NCI-H510A treated with DMSO at 0.1 percent for 48 hours (cell line): ENCODE results near the gene MBD6.

Source experiments
- DNase-seq: peaks from one replicate; lab custom pipeline; 2025; lab: John Stamatoyannopoulos, UW

MBD6 gene

DNA sequence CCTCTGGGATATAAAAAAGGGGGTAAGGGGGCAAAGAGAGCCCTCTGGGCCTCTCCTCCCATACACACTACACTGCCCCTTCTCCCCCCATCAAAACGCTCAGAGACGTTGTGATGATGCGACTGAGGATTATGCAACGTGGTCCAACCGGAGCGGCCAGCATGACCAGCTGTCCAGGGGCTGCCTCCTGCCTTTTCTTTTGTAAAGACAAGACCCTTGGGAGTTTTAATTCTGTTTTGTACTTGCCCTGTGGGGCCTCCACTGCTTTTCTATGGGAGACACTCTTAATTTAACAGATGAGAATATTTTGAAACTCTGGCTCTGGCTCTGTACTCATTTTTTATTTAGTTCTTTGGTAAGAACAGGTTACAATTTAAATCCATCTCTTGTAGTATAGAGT lies 7.2 kb downstream of the MBD6 start:
- no peak for DNase-seq

DNA sequence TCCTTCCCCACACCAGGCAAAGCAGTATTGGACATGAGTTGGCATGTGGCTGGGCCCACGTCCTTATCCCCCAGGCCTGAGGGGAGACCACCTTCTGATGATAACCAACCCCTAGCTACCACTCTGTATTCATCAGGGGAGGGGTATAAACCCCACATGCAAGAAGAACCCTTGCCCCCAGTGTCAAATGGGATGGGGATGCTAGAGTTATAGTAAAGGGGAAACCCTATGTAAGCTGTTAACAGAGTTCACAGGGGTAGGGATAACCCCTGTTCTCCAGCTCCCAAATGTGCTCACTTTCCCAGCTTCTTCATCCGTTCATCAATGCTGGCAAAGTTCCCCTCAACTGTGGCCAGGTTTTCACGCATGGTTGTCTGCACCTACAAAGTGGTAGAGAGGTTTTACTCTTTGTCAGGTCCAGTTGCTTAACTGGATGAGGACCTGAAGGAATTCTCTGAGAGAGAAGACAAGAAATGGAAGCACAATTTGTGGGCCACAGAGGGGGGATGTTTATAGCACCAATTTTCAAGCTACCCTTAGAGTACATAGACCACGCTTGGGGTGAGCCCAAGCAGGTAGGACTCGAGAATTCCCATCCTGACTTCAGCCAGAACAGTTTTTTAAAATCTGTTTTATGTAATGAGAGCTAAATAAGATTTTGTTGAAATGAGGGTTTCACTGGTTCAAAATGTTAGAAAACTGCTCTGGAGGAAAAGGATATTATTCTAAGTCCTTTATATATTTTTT lies 7.9 kb downstream of the MBD6 start:
- no peak for DNase-seq

DNA sequence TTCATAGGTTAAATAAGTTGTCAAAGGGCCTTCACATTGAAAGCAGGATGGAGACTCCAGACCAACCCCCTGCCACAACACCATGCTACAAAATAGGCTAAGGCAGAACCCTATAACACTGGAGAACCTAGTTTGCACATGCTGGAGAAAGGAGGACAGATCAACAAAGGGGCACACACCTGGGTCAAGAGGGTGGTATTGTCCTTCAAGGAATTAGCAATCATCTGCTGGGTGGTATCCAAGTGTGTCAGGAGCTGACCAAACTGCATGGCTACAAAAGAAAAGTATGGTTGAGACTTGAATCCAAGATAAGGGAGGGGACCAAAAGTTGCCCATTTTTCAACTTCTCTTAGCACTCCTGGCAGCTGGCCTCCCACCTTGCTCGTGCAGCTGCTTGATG lies 9.2 kb downstream of the MBD6 start:
- DNase-seq, result no peak

DNA sequence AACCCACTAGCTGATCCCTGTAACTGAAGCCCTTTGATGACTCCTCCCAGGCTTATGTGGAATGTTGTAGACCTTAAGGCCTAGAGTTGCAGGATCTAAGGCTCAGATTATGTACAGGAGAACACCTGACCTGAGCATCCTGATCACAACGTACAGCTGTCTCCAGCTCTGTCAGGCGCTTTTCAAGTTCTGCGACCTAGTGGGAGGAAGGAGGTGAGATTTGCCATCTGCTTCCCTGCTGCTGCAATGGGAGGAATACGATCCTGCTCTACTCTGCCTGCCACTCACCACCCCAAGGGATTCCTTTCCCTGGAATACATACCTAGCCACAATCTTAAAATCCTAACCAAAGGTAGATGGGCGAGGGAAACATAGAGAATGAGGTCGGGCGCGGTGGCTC lies 10.5 kb downstream of the MBD6 start:
- DNase-seq, result no peak

DNA sequence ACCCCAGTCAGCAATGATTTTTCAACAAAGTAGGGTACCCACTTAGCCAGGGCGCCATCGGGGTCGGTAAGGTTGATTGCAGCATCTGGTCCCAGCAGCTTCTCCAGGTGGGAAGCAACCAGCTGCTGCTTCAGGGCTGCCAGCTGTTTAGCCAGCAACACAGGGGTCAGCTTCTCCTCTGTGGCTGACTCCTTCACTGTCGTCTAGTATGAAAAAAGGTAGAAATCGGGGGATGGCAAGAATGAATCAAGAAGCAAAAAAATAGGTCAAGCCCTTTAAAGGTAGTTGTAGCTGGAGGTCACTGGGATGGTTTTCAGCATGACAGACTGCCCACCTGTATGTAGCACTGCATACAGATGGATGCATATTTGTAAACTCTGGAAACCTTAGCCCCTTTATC lies 11.6 kb downstream of the MBD6 start:
- DNase-seq, result no peak

DNA sequence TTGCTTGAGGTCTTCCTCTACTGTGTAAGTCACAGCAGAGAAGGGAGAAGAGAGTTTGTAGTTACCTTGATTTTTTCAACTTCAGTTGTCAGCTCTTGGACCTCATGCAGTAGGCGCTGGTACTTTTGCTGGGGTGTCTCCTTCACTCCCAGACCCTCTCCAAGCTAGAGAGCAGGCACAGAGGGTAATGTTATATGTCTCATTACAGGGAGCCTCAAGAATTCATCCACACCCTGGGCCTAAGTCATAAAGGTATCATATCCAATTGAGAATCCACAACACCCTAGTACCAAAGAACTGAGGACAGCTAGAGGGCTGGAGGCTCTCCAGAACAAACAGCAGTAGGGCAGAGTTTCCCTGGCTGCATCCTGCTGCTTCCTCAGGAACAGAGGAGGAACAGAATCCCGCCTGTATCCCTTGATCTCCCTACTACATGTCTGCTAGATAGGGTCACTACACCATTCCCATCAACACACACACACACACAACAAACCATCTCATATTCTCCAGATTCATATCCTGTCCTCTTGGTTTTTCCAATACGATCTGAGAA lies 12.4 kb downstream of the MBD6 start:
- no peak for DNase-seq

DNA sequence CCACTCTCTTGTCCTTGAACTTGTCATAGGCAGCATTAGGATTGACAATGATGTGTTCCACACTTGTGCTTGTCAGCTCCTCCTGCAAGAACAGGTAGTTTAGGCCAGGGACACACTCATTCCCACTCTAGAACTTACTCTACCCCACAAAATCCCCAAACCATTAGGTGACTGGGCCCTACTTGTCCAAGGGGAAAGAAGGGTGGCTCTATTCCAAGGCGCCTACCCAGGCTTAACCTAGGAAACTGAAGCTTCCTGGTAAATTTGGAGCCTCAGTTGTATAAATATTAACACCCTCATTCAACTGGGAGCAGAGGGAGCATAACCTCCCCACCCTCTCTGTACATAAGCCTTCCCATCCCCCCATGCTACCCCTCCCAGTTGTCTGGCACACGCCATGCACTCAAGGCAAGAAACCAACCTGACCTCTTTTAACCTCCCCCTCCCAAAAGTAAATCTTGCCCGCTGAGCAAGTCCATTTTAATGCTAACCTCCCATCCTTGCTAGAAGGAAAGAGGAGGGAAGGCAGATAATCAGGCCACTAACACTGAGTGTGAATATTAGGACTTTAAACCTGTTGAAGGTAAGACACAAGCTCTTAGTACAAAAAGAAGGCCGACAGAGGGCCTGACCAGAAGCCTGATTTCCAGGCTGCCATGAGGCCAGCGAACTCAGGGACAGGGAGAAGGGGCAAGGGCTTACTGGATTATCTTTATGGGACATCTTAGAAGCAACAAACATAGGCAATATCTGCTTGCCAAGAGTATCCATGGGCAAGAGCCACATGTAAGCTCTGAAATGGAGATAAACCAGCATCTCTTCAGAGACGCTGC lies 13.4 kb downstream of the MBD6 start:
- no peak for DNase-seq

DNA sequence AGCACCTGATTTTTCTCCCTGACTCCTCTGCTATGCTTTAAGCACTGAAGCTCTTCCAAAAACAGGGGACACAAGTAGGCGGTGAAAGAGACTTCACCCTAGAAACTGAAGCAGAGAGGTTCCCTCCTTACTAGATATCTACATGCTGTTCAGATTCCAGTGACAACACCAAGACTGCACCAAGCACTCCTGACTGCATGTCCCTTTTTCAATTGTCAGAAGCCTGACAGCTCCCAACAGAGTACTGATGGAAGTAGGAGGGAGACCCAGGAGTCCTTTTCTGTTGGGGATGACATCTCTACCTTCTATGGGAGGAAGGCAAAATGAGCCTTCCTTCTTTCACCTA lies 13.9 kb downstream of the MBD6 start:
- no peak for DNase-seq

DNA sequence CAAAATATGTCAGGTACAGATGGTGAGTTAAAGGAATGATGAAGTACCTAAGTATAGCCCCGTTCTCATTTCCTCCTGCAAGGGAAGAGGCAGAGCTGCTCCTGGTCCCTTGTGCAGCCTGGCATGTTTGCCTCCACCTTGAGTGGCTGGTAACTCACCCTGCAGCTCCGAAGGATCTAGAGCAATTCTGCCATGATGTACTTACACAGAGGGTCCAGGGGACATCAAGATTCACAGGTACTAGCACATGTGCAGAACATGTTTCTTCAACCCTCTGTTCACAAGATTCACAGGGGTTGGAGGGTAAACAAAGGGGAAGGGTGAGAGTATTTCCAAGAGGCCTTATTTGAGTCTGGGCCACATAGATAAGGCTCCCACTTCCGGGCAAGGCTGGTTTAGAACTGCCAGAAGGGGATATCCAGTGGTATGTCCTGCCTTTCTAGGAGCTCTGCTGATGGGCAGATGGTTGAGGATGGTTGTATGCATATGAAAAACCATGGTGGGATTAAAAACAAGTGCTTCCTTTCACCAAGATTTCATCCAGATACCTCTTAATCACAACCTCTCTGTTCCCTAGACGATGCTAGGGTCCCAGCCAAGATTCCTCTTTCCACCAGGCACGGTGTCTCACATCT lies 16.6 kb downstream of the MBD6 start:
- DNase-seq, result no peak

DNA sequence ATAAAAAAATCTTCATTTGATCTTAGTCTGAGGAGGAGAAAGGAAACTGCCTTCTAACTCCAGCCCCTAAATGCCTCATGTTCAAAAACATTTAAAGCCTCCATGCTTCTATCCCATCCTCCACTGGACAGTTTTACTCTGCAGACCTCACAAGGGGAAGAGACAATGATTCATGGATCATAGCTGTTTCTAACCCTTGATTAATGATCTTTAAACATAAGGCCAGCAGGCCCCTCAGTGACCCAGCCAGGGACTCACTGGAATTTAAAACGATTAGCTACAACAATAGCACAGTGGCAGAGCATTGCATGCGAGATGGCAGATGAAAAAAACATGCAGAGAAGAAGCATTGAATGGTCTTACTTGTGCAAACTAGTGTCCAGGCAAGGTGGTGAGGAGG lies 18.4 kb downstream of the MBD6 start:
- no peak for DNase-seq

DNA sequence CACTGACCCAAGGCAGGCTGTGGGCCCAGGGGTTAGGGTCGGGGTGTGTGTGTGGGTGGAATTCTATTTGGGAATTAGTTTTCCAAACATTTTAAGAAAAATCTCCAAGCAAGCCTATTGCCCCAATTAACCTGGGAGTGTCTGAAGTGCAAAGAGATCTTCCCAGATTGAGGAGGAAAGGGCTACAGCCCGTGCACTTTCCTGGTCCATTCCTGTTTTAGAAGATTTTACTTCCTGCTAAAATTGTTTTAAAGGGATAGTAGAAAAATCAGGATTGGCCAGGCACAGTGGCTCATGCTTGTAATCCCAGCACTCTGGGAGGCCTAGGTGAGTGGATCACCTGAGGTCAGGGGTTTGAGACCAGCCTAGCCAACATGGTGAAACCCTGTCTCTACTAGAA lies 19.1 kb downstream of the MBD6 start:
- no peak for DNase-seq

DNA sequence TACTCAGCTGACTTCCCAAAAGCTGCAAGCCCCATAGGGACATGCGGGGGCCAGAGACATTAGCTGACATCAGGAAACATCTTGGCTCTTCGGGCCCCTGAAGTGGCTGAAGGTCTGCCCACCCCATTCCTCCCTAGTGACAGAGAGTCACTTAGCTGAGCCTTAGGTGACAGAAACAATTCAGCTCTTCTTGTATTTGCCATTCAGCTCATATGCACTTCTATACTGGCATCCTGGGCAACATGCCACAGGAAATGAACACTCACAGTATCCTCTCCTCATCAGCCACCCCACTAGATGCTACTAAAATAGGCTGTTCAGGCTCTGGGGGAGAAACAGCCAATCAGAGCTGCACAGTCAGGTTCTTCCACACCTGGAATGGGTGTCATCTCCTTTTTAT lies 21.0 kb downstream of the MBD6 start:
- peak; percentile 69 for DNase-seq

DNA sequence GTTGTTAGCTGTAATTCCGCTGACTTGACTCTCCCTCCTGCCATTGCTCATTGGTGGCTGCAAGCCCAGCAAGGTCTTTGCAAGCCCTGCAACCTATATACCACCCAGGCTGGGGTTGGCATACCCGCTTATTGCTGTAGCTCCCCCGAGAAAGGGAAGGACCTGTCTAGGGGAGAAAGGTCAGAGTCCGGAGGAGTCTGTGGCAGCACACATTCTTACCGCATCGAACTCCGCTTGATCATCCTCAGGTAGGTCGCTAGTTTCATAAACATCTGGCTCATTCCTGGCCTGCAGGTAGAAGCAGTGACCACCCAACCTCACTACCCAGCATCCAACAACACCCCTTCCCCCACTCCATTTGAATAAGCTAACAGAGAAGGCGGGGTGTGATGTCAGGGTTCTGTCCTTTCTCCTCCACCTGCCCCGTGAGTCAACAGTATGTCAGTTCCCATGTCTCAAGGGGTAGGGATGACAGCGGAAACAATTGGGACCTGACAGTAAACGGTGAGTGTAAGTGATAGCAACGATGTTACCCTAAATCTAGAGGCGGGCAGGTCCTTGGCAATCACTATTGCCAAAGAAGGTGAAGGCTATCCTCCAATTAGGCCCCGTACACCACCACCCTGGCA lies 23.3 kb downstream of the MBD6 start:
- DNase-seq, result peak; percentile 18

DNA sequence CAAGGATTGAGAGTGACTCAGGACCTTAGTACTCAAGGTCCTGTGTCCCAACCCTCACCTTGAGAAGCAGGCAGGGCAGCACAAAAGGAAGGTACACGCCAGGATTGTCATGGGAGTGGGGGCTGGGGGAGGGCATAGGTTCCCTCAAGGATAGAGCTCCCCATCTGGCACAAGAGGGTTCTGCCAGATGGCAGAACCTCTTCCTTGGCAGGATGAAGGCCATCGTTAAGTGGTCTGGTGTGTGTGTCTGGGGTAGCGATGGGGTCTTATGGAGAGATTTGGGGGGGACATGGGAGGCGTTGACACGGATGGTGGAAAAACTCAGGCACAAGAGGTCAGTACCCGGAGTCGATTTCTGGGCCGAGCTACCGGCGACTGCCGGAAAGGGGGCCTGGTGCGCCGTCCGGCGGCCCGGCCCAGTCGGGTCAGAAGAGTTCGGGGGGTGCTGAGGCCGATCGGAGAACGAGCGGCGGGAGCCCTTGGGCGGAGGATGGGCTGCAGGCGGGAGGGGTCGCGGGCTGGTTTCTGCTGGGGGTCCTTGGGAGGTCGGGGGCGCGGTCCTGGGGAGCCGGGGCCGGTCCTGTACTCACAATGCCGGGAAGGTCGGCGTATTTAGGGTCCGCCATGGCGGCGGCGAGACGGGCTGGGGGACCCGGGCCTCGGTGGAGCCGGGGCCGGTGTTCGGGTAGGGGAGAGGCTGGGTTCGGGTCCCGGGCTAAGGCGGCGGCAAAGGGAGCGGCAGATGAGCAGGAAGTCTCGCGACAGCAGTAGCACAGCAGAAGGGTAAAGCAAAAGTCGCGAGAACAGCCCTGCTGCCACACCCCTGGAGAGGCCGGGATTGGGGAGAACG lies 24.0 kb downstream of the MBD6 start, which contains the start of gene DCTN2:
TSS of gene DCTN2 (minus strand) at position 755 of the 850 bp plus-strand sequence. CDS start at position 626, 129 bp downstream.
- peak; percentile 99 for DNase-seq

DNA sequence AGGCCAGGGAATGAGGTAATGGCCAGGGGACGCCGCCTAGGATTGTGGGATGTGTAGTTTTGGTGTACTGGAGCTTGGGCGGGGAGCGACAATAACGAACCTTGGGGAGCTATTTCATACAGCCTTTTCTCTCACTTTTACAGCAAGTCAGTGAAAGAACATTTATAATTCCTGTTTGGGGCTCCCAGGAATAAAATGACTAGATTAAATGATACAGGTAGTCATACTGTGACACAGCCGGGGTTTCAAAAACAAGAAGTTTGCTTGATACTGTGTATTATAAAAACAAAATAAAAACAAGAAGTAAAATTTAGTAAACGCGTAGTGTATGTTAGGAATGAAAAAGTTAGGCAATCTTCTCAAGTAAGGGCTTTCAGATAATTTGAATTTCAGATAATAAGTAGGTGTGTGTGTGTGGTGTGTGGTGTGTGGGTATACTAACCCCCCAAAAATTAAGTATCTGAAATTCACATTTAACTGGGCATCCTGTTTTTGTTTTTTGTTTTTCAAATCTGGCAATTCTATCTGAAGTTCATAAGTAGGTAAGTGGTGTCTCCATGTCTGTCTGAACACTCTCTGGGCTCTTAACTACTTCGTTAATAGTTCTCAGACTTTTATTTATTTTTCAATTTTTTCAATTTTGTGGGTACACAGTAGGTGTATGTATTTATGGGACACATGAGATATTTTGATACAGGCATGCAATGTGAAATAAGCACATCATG lies 24.8 kb downstream of the MBD6 start:
- DNase-seq, result no peak

DNA sequence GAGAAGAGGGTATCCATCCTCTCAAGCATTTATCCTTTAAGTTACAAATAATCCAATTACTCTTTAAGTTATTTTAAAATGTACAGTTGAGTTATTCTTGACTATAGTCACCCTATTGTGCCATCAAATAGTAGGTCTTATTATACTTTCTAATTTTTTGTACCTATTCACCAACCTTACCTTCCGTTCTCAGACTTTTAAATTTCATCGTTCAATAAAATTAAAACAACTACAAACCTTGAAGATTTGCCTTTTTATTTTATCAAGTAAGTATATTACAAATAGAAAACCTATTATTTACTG lies 25.3 kb downstream of the MBD6 start:
- DNase-seq, result no peak

DNA sequence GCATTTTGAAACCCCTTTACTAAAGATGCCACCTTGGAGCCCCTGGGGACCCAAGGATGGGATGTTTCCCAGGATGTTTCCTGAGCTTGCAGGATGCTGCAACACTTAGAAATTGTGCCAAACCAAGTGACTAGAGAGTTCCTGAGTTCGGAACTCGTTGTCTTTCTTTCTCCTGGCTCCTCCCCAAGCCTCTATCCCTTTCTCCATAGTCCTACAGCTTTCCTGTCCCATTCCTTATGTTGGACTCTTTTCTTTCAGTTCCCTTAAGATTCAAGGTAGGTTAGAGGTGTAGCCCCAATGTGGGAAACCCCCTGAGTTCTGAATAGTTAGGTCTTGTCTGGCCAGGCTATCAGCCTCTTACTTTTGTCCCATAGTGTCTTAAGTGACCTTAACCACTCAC lies 25.9 kb downstream of the MBD6 start:
- DNase-seq, result no peak

DNA sequence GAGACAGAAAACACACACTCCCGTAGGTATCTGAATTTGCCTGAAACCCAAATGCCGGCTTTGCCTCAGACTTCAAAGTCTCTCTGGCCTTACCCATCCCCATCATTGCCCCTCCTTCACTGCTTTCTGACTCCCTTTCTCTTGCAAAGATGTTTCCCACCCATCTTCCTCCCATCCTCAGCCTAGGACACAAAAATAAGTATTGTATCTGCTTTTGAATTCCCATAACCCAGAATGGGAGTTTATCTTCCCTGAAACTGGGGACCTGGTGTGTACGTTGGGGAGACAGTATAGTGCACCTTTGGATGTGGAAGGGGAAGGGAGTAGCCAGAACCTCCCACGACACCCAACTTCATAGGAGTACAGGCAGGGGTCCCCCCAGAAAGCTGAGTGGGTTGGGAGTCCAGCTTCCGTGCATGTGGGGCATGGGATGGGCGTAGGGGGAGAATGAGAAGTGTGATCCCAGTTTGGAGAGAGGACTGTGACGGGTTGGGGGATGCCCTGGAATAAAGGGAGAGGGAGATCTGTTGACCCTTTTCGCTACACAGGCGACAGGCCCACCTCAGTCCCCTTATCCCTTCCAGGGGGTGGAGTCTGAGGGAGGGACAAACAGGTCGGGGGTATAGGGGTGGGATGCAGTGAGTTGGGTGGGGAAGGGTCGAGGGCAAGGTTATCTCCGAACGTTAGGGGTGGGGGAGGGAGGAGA lies 26.7 kb downstream of the MBD6 start:
- DNase-seq, result no peak

DNA sequence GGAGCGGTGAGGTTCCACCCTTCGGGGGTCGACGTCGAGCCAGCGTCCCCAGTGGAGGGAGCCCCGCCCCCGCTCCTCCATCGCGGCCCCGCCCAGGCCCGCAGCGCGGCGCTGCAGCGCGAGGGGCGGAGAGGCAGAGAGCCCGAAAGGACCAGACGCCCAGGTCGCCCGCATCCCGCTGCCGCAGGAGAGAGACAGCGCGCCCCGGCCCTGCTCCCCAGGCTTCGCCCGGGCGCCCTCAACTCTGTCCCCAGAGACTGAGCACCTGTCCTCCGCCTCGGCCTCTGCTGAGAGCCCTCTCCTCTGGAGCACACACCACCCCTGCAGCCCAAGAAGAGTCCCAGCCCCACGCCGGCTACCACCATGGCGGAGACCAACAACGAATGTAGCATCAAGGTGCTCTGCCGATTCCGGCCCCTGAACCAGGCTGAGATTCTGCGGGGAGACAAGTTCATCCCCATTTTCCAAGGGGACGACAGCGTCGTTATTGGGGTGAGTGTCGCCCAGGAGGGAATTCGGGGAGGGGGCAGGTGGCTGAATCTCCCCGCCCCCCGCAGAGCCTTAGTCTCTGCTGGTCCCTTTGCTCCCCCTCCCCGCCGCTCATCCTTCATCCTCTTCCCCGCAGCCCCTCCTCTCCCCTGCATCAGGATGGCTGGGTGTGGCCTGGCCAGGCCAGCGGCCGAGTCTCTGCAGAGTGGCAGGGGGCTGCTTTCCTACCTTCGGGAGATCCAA lies 27.5 kb downstream of the MBD6 start, which contains the start of gene KIF5A:
TSS of gene KIF5A (plus strand) at position 136 of the 732 bp plus-strand sequence. CDS start at position 364, 228 bp downstream.
- DNase-seq, result peak; percentile 56
